Measurements from ENCODE around the gene EPHA5. TPM values are rescaled to one million over a fixed set of nuclear protein-coding genes. Genes with fewer than 3 reads are reported as not detected.
"Not testable (repeated sequence)": the region's sequence is repeated elsewhere in the genome, so short reads cannot be mapped to it uniquely, and the experiment has no call there.

The EPHA5 gene
- total RNA-seq, 1 donor from 2014 or later, result 0.14 TPM

- no peak for DNase-seq (ENCODE audit: low spot score)
Observed at GRCh38 chr4:65370709-65371108, 299.6 kb downstream of the EPHA5 start.

- no peak for DNase-seq (ENCODE audit: low spot score)
Observed at GRCh38 chr4:65367306-65367705, 303.0 kb downstream of the EPHA5 start.

DNA sequence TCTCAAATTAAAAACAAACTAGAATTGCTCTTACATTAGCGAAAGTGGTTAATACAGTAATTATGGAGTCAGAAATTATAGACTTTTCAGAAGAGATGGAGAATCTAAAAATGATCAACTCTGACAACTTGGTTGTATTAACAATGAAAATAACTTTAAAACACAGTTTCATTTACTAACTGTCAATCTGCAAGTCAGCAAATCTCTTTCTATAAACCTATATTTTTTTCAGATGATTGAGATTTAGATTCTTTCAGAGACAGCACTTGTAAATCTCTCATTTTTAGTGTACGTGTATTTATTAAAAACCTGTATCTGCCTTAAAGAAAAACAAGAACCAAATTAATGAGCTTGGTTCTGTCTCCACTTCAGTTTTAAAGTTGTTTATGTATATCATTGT, 311.4 kb downstream of the EPHA5 start:
- no peak for DNase-seq (ENCODE audit: low spot score)

DNA sequence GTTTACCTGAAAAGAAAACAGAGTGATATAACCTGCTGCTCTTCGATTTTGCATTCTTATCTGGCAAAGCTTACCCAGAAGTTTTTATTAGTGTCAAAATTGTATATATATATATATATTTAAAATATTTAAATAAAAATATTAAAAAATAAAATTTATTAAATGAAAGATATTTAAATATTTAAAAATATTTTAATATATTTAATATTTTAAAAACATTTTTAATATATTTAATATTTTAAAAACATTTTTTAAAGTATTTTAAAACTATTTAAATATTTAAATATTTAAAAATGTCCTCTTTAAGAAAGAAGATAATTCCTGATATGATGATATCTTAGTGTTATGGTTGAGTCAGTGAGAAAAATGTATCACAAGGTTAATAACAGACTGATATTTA, 317.2 kb downstream of the EPHA5 start:
- DNase-seq (ENCODE audit: low spot score), result no peak

DNA sequence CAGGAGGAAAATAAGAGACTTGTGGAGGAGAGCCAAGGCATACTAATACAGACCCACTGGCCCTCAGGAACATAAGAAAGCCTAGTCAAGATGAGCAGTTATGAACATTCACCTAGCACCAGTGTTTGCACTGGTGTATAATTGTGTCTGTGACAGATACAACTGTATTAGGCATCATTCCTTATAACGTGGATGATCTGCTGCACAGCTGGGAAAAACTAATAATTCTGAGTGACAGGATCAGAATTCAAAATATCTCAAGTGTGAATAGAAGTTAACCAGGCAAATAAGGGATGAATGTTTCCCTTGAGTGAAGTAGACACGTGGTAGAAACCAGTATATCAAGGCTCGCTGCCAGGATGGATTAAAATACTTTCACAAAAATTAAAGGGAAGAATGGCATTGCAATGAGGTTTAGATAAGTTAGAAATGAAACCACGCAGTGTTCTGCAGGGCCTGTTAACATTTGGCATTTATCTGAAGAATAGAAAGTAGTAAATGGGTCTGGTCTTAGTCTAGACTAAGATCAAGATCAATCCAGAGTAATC, 325.9 kb downstream of the EPHA5 start:
- no peak for DNase-seq (ENCODE audit: low spot score)

- no peak for DNase-seq (ENCODE audit: low spot score)
Observed at GRCh38 chr4:65343342-65343741, 326.9 kb downstream of the EPHA5 start.

DNA sequence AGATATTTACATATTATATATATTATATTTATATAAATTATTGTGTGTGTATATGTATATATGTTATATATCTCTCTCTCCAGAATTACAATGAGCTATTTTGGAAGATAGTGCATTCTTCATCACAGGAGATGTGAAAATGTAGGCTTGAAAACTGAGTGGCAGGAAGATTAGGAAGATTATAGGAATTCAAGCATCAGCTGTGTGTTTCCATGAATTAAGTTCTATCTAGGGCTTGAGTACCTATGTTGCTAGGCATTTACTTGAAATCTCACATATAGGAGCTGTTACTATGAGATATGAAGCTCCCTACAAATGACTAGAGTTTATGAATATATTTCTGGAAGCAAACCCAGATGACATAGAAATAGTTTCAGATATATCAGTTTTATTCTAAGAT, 328.7 kb downstream of the EPHA5 start:
- no peak for DNase-seq (ENCODE audit: low spot score)

GRCh38 chr4:65340382-65341109, 329.7 kb downstream of the EPHA5 start:
- DNase-seq (ENCODE audit: low spot score), result no peak

GRCh38 chr4:65337371-65337770, 332.9 kb downstream of the EPHA5 start:
- DNase-seq (ENCODE audit: low spot score), result no peak

GRCh38 chr4:65336465-65336864, 333.8 kb downstream of the EPHA5 start:
- no peak for DNase-seq (ENCODE audit: low spot score)

DNA sequence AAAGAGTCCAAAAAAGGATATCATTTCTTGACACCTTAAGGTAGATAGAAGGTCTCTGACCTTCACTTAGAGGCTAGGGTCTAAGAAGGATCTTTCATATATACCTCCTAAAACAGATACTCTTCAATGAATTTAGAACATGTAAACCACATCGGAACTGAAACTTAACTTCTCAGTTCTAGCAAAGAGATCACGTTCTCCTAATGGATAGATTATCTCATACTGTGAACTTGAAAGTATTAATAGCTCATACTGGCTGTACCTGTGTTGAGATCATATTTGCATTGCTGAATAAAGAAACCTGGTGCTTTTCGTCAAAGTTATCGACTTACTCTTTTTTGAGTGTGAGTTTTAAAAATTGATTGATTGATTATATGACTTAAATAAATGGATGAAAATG, 353.8 kb downstream of the EPHA5 start:
- DNase-seq (ENCODE audit: low spot score), result no peak

GRCh38 chr4:65311120-65311519, 359.2 kb downstream of the EPHA5 start:
- no peak for DNase-seq (ENCODE audit: low spot score)

DNA sequence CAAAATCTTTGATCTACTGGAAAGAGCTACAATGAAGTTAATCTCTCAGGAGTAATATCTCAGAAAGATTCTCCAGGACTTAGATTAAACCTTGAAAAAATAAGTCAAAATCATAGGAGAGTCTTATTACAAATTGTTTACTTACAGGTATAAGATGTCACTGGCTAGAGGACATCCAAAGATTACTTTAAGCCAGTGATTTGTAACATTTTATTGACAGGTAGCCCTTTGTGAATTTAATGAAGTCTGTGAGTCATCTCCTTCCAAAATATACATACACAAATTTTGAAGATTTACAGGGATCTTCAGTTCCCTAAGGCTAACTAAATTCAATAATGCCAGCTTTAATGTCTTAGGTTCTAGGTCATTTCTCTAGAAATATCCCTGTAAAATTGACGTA, 359.7 kb downstream of the EPHA5 start:
- no peak for DNase-seq (ENCODE audit: low spot score)

GRCh38 chr4:65308626-65309025, 361.7 kb downstream of the EPHA5 start:
- not testable (repeated sequence) for DNase-seq (ENCODE audit: low spot score)

DNA sequence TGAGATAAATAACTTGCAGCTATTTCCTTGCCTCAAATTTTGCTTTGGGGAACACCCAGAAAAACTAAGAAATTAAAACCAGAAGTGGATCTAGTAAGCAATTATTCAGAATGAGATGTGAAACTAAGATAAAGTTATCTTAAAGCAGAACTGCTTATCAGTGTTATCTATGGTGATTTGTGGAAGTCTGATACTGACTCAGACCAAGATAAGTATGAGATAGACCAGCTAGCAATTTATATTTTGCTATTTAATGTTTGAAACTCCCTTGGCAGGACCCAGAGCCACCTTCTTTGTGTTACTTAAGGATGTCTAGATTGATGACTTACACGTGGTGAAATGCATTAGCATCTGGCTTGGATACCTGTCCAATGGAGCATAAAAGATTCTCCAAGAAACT, 368.1 kb downstream of the EPHA5 start:
- no peak for DNase-seq (ENCODE audit: low spot score)

GRCh38 chr4:65296246-65296645, 374.0 kb downstream of the EPHA5 start:
- DNase-seq (ENCODE audit: low spot score), result no peak

GRCh38 chr4:65287071-65287470, 383.2 kb downstream of the EPHA5 start:
- no peak for DNase-seq (ENCODE audit: low spot score)
